NCI-H1105 treated with DMSO at 0.1 percent for 48 hours (cell line): Measurements from ENCODE around the gene RPL37.
"Not testable (repeated sequence)": the region's sequence is repeated elsewhere in the genome, so short reads cannot be mapped to it uniquely, and the experiment has no call there.

Experiments
- DNase-seq: peaks from one replicate; lab custom pipeline; 2025; lab: John Stamatoyannopoulos, UW

Gene RPL37

DNA sequence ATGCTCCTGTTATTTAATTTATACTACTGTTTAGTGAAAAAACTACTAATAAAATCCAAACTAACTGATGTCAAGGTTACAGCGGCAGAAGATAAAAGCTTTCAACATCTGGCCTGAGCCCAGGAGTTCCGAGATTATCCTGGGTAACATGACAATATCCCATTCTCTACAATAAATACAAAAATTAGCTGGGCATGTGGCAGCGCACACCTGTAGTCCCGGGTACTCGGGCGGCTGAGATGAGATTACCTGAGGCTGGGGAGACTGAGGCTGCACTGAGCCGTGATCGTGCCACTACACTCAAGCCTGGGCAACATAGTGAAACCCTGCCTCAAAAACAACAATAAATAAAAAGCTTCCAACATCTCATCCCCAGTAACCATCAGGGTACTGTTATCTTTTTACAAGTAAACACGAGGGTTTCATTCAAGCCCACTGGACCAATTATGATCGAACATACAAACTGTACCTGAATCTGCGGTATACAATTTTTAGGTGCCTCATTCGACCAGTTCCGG, 1.3 kb downstream of the RPL37 start:
- DNase-seq = no peak

DNA sequence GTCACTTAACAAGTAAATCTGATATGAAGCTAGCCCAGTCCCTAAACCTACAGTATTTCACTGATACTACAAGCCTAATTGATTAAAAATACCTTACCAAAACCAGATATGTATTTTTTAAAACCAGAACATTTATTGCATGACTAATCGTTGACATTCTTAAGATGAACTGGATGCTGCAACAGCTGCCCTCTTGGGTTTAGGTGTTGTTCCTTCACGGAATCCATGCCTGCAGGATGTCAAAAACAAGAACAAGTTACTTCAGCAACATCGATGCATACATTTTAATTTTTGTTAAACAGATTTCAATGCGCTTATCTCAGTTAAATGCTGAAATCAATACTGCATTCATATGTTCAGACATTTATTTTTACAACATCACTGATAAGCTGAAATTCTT, 2.7 kb downstream of the RPL37 start:
- no peak for DNase-seq

DNA sequence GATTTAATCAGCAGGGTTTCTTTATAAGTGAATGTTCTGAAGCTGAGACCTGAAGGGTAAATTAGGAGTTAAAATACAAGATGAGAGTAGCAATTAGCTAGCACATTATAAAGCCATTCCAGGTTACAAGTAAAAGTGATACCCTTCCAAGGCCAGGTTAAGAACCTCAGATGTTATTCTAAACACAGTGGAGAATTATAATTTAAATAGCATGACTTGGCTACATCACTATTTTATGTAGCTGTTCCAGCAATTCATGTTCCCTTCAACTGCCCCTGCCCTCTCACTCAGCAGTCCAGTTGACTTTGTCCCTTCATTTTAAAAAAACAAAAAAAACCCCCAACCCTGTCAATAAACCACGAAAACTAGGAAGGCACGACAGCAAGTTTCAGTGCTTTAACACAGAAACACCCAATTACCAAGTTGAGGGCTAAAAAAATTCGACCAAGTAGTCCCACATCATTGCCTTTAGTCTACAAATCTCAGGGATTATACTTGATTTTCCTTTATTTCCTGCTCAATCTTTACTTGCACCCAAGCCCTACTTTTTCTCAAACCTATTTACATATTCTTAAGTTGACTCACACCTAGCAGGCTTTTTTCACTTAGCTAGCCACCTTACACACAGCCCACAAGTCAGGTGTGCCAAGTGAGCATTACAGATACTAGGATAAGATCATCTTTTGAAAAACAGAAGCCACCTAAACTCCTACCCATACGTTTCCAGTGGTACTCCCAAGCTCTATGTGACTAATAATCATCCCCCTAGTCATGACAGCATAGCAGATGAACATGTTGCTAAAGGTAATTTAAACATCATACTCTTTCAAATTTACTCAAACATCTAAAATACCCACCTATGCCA, 3.4 kb downstream of the RPL37 start:
- no peak for DNase-seq

DNA sequence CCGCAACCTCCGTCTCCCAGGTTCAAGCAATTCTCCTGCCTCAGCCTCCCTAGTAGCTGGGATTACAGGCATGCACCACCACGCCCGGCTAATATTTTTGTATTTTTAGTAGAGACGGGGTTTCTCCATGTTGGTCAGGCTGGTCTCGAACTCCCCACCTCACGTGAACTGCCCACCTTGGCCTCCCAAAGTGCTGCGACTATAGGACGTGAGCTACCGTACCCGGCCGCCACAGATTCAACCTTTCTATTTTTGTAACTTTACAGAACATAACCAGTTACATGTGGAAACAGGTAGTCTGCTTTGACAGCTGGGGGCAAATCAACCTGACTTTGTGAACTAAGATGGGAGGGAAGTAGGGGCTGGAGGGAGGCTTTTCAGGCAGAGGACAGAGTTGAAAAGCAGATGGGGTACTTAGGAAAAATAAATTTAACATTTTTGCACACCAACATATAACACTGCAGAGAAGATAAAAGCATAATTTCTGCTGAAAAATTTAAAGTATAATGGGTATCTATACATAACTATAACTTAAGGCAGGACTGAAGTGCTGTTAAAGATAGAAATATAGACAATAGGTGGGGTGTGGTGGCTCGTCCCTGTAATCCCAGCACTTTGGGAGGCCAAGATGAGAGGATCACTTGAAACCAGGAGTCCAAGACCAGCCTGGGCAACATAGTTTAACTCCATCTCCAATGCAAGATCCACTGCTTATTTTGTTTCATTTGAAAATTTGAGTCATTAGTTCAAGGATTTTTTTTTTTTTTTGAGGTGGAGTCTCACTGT, 5.1 kb downstream of the RPL37 start:
- no peak for DNase-seq

DNA sequence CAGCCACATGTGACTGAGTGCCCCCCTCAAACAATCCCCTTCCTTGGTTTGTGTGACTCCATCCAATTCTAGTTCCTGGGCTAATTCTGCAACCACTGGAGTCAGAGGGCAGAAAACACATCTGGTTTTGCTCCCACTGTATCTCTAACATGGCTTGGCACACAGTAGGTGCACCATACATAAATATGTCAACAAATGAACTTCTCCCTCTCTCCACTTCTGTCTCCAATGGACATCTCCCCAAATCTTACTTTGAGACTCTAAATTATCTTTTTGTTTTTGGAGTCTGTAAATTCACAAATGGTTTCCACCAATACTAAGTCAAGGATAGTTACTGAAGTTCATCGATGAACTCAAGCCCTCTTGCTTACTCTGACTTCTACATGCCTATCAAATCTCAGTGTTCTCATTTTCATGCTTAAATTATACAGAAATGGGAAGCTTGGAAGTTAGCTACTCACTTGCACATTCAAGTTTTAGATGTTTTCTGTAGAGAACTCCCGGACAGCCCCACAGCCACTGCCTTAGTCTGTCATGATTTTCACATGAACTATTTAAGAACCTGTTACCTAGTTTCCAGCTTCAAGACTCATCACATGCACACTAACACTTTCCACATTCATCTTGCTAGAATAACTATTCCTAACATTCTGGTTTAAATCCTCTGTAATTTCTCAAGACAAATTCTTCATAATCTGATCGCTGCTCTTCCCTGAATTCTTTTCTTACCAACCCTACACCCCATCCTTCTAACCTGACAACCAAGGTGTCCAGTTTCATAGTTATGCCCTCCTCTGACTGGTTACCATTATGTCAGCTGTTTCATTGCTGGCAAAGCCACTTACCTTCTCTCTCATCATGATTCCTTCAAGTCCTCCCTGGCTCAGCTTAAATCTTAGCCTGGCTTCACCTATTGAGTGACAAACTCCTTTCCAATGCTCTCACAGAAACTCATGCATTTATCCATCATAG, 6.0 kb downstream of the RPL37 start:
- no peak for DNase-seq

DNA sequence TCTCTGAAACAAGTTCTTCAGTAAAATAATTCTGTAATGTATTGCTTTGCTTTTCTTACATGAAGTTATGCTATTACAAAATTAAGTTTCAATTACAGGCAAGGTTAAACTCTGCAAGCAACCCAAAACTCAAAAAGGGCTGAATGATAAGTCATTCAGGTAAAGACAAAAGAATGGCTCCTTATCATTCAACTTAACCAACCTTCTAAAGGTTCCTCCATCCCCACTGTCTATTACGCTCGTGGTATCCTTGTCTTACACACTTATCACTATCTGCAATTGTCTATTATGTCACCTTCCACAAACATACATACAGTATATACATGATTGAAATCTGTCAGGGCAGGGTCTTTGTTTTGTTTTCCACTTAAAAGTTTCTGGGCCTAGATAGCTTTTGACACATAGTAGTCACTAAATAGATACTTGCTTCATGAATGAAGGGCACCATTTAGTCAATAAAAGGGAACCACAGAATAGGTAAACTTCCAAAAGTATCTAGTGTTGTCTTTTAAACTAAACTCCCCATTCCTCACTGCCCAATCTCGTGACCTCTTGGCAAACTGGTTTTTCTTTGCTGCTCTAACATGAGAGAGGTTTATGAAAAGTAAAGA, 6.9 kb downstream of the RPL37 start:
- DNase-seq = no peak

DNA sequence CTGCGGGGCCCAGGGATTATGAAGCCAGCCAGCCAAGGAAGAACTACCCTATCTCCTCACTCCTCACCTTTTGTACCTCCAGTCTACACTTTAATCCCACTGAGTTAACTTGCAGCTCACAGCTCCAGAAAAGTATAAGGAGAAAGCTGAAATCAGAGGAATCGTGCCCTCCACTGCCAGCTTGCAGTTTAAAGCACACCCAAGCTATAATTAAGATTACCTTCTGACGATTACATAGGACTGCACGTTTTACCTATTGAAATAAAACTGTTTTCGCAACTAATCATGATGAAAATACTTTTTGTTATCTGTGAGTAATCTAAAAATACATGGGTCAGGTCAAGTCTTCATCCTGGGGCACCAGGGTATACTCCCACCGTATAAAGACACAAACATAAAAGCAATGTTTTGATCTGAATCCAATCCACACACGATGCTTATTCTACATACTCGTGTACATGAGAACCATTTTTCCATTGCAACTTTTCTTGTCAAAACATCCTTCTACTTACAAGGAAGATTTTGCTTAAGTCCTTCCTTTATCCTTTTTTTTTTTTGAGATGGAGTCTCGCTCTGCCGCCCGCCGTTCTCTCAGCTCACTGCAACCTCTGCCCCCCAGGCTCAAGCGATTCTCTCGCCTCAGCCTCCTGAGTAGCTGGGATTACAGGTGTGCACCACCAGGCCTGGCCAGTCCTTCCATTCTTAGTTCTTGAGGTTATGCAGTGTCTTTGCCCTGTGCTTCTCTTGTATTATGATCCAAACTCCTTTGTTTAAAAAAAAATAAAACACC, 7.6 kb downstream of the RPL37 start:
- no peak for DNase-seq

DNA sequence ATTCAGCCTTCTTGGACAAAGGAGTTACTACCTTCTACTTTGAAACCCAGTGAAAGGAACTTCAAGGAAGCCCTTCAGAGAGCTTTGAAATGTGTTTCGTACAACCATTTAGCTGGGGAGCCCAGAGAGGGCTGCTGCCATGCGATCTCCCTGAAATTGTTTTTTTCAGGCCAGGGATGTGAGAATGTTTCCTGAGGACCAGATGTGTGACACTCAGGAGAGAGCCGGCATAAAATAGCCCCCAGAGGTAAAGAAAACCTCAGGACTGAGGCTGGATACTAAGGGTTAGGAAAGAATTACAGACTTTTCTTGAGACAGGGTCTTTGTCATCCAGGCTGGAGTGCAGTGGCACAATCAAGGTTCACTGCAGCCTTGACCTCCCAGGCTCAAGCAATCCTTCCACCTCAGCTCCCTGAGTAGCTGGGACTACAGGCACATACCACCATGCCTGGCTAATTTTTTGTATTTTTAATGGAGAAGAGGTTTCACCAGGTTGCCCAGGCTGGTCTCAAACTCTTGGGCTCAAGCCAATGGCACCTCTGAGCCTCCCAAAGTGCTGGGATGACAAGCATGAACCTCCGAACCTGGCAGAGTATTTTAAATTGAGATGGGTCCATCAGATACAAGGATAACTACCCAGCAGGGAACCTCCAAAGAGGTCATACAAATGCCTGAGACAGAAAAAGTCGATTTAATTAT, 8.4 kb downstream of the RPL37 start:
- no peak for DNase-seq

DNA sequence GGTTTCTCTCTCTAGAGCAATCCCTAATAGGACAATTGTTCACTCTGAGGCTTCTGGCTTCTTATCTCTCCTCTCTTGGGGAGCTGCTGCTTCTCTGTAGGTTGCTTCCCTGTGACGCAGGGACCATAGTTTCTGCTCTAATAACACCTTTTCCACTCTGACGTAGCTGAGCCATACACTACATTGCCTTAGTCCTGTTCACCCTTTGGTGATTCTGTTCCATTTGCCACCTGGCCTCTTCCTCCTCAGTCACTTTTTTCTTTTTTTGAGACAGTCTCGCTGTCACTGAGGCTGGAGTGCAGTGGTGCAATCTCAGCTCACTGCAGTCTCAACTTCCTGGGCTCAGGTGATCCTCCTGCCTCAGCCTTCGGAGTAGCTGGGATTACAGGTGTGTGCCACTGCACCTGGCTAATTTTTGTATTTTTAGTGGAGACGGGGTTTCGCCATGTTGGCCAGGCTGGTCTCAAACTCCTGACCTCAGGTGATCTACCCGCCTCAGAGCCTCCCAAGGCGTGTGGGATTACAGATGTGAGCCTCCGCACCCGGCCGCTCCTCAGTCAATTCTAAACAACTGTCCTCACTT, 9.5 kb downstream of the RPL37 start:
- DNase-seq = not testable (repeated sequence)

DNA sequence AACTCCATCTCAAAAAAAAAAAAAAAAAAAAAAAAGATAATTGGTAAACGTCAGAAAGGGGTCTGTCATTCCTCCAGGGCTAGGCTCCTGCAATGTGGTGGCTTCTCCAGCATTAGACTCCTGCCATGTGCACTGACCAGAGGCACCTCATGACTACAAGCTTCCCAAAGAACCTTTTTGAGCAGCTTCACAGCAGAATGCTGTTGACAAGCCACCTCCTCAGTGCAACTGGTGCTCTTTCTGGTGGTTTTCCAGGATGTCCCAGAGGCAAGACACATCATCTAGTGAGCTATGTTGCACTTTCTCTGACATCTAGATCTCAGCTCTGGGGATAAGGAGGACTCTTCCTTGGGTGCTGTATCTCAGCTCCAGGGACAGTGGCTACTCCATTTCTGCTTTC, 11.6 kb downstream of the RPL37 start:
- DNase-seq = no peak

DNA sequence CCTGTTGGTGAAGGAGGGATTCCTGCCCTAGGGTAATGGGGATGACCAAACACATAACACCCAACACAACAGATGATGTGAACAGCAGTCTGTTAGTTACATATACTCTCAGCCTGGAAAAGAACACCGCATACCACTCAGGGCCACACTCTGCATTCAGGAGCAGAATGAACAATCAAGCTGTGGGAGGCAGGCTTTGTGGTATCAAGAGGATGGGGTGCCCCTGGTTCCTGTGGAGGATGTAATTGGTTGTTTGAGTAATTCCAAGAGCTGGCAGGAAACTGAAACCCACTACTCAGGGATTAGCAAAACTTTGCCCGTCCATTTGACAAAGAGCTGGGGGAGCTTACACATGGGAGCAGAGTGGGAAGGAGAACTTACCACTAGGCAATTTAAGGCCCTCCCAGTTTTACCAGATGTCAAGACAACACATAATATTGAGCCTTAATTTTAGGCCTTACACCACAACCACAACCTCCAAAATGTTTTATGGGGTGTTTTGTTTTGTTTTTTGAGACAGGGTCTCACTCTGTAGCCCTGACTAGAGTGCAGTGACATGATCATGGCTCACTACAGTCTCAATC, 21.2 kb downstream of the RPL37 start:
- DNase-seq = no peak

DNA sequence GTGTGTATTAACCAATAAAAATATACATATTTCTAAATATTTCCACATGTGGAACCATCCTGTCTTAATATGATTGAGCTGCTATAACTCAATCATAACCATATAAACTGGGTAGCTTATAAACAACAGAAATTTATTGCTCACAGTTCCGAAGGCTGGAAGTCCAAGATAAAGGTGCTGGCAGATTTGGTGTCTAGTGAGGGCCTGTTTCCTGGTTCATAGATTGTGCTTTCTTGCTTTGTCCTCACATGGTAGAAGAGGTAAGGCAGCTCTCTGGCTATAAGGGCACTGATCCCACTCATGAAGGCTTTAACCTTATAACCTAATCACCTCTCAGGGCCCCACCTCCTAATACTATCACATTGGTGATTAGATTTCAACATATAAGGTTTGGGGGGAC, 22.9 kb downstream of the RPL37 start:
- no peak for DNase-seq

DNA sequence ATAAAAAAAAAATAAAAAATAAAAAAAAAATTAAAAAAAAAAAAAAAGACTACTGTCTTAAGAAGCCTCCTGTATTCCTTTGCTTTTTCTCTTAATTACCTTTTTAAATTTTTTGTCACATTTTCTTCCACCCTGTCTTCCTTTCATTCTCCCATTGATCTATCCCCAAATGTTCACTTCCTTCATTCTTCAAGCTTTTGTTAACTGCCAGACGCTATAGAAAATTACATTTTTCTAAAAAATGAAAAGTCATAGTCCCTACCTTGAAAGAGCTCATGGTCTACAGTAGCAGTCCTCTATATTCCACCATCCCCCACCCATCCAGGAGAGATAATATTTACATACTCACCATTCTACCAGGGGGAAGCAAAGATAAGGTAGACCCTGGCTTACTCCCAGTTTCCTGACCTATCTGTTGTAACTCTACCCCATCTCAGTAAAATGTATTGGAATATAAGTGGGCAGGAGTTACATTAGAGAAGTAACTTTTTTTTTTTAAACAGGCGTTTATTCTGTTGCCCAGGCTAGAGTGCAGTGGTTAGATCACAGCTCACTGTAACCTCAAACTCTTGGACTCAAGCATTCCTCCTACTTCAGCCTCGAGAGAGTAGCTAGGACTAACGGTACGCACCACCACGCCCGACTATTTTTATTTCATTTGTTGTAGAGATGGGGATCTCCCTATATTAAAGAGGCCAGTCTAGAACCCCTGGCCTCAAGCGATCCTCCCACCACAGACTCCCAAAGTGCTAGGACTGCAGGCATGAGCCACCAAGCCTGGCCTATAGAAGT, 33.1 kb downstream of the RPL37 start:
- DNase-seq = no peak

DNA sequence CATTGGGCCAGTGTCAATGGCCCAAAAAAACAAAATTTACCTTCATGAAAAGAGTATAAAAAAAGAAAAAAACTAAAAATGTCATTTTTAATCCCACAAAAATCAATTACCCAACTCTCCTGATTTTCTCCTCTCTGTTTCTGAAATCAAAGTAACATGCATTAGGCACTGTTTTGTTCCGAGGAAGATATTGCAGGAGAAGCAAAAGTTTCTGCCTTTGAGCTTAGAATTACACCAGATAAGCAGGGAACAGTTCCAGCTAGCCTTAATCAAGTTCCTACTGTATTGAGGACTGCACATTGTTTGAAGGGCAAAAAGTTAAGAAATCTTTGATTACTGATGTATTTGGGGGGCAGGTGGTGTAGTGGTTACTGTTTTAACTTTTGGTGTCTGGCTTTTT, 35.8 kb downstream of the RPL37 start:
- DNase-seq = no peak

DNA sequence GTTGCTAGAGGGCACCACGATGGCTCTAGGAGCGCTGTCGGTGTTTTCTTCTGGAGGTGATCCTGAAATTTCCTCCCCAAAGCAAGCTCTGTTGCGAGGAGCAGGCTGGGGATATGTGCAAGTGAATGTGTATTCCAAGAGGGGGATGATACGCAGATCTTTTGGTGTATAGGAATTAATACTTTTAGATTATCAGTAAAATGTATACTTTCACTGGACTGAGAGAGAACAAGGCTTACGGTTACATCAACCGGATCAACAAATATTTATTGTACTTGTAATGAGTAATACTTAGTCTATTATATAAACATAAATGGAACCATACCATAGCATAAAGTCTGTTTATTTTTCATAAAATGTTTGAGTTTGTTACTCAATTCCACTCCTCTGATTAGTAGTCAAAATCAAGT, 36.2 kb downstream of the RPL37 start:
- DNase-seq = no peak

DNA sequence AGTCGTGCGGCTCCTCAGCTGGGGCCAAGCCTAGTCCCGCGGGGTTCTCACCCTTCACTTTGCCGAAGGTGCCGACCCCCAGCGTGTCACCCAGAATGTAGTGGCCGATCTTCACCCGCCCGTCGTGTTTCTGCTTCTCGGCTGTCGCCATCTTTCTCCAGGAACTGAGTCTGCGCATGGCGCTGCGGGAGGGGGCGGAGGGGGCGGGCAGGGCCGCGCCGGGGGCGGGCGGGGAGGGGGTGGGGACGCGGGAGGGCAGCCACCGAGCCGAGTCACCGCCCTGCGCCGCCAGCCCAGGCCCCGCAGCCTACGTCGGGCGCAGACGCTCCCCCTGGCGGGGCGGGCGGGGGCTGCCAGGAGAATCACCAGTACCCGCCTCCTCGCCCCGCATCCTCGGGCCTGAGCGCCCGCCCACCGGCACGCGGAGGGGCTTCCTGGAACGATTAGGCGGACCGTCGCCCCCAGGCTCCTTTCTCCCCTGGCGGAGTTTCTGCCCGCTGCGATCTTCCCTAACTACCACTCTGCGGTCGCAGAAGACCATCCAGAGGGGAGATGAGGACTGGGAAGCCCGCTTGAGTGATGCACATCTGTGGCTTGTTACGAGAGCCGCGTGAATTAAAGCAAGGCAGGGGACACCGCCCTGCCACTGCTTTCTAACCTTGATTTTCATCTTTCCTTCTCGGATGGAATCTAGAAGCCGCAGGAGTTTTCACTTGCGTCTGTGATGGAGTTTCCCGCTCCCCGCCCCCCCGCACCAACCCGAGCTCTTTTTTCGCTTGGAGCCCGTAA, 36.8 kb downstream of the RPL37 start, which contains the start of gene PRKAA1:
Gene PRKAA1, minus strand, starts transcription at position 363 of the 789 bp plus-strand sequence. Its CDS starts 185 bp downstream, at position 178.
- DNase-seq = peak; percentile 84

DNA sequence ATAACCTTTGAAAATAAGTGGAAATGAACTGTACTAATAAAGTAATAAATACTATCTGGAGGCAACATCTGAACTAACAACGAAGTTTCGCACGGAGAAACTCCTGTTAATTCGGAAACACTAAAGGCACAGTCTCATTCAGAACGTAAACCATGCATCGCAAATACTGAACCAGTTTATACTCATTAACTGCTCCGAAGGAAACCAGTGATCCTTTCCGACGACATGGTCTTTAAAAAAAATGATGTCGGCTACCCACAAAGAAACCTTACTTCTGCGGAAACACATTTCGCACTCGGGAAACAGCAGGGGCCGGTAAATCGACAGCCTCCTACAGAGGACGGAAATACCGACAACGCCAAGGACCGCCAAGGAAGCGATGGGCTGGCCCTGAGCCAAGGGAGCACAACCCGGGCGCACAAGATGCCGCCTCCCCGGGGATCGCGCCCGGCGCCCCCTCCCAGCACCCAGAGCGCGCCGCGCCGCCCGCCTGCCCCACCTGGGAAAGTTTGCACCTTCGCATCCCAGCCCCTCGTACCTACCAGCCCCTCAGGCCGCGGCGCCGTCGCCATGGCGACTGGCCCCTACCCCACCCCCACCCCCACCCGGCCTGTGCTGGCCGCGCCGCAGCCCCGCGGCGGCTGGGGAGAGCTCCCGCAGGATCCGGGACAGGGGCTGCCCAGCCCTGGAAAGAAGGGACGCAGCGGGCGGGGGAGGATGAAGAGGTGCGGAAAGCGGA, 37.6 kb downstream of the RPL37 start:
- DNase-seq = peak; percentile 64
